ENCODE results near the gene MATN1.

Gene MATN1

DNA sequence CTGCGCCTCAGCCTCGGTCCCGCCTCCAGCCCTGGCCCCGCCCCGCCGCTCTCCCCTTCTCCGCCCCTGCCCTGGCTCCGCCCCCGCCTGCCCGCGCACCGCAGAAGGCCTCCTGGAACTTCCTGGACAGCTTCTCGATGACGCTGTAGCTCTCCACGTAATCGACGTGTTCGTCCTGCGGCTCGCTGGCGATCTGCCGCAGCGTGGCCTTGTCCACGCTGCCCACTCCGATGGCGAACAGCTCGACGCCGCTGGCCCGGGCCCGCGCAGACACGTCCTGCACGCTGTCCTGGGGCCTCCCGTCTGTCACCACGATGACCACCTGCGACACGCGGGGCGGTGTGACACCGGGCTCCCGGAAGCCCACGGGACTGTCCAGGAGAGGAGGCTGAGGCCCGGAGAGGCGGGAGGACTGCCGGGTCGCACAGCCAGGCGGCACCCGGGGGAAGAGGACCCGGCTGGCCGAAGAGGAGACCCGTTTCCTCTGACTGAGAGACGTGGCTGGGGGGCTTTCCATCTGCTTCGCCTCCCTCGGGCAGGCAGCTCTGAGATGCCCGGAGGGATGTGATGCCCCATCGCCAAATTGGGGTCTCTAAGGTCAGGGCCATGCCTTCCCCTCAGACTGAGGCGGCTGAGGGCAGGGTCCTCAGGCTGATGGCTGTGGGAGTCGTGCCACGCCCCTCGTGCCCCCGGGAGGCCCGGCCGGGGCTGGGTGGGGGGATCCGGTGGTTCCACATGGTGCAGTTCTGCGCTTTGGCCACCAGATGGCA is 4.6 kb downstream of the MATN1 start:
- H3K4me3 ChIP-seq (ENCODE audit: low read length) = peak overlapping the region; percentile 51
- DNase-seq (ENCODE audit: low read depth) = peak; percentile 78
- peak; percentile 84 for TF ChIP-seq CTCF (conservative IDR thresholded peaks at IDR 0.05; ENCODE audit: low read depth, low read length)

GRCh38 chr1:30718091-30718635 is 5.2 kb downstream of the MATN1 start:
- peak; percentile 88 for DNase-seq (ENCODE audit: low read depth)
- no peak for TF ChIP-seq CTCF (conservative IDR thresholded peaks at IDR 0.05; ENCODE audit: low read depth, low read length)
- peak overlapping the region; percentile 30 for H3K4me3 ChIP-seq (ENCODE audit: low read length)

- DNase-seq (ENCODE audit: low read depth) = no peak
- TF ChIP-seq CTCF (conservative IDR thresholded peaks at IDR 0.05; ENCODE audit: low read depth, low read length) = no peak
- H3K4me3 ChIP-seq (ENCODE audit: low read length) = no peak overlapping the region
Measured at GRCh38 chr1:30716646-30717045, 6.7 kb downstream of the MATN1 start.

DNA sequence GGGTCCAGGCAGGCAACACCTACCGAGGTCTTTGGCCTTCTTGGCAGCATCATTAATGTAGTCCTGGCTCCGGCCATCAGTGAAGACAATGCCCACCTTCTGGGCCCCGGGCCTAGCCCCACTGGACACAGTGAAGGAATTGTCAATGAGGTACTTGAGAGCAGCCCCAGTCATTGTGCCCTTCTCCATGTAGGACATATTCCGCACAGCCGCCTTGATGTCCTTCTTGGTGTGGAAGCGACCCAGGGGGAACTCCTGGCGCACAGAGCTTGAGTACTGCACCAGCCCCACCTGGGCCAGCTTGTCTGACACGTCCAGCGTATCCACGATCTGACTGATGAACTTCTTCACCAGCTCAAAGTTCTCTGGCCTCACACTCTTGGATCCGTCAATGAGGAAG is 7.5 kb downstream of the MATN1 start:
- TF ChIP-seq CTCF (conservative IDR thresholded peaks at IDR 0.05; ENCODE audit: low read depth, low read length) = no peak
- H3K4me3 ChIP-seq (ENCODE audit: low read length) = no peak overlapping the region
- no peak for DNase-seq (ENCODE audit: low read depth)

DNA sequence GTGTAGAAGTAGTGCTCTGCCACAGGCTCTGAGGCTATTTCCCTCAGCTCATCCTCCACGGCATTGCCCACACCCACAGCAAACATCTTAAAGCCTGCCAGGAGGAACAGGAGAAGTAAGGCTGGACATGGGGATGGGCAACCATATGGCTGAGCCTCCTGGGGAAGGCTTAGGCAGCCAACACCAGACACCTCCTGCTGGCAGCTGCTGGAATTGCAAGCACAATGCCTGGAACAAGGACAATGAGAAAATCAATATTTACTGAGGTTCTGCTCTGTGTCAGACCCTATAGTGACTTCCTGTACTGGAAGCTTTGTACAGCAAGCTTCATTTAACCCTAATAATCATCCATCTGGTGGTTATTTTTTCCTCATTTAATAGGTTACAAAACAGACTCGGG is 8.2 kb downstream of the MATN1 start:
- peak; percentile 59 for TF ChIP-seq CTCF (conservative IDR thresholded peaks at IDR 0.05; ENCODE audit: low read depth, low read length)
- no peak for DNase-seq (ENCODE audit: low read depth)
- no peak overlapping the region for H3K4me3 ChIP-seq (ENCODE audit: low read length)

- DNase-seq (ENCODE audit: low read depth) = no peak
- TF ChIP-seq CTCF (conservative IDR thresholded peaks at IDR 0.05; ENCODE audit: low read depth, low read length) = no peak
Measured at GRCh38 chr1:30714536-30715090, 8.8 kb downstream of the MATN1 start.

DNA sequence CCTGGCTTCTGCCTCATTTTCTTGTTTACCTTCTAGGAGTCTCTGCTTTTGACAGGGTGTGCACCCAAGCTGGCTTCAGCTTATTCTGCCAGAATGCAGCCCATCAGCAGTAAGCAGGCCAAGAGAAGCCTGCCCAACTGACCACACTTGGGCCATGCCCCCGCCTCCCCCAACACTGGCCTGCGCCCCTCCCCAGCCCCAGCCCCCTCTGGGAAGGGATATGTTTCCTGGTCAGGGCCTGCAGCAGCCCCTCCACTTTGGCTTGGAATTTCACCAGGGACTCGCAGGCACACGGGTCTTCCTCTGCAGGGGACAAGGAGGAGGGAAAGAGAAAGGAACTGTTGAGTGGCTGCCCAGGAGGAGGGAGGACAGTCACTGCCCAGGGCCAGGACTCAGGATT is 9.4 kb downstream of the MATN1 start:
- no peak for DNase-seq (ENCODE audit: low read depth)
- no peak for TF ChIP-seq CTCF (conservative IDR thresholded peaks at IDR 0.05; ENCODE audit: low read depth, low read length)
- no peak overlapping the region for H3K4me3 ChIP-seq (ENCODE audit: low read length)

More at GRCh38 chr1:30714536-30715090, 8.8 kb downstream of the MATN1 start:
- H3K4me3 ChIP-seq (ENCODE audit: low read length) = no peak overlapping the region
